ENCODE data around the gene ARHGAP26. TPM values are rescaled to one million over a fixed set of nuclear protein-coding genes. Genes with fewer than 3 reads are reported as not detected.
A peak's percentile ranks its signal among the peaks of the same experiment; 100 is the strongest.

ARHGAP26 gene
- total RNA-seq, 2 experiments from 2014 or later = 10.2 to 11.0 TPM

- H3K27ac Mint-ChIP-seq = peak overlapping the region; percentile 88
- H3K9me3 Mint-ChIP-seq = peaks cover 2% of the 10 kb centered on the region
- H3K36me3 Mint-ChIP-seq = peaks cover 55% of the 10 kb centered on the region
- peaks cover 60% of the 10 kb centered on the region for H3K4me1 Mint-ChIP-seq
- H3K27me3 Mint-ChIP-seq = no peaks in the 10 kb centered on the region
- DNase-seq = no peak
- H3K4me3 Mint-ChIP-seq = no peak overlapping the region
Measured at GRCh38 chr5:143057580-143057999, 287.4 kb downstream of the ARHGAP26 start.

- Mint-ChIP-seq H3K4me1 (peaks cover 47% of the 10 kb centered on the region), H3K4me3 (no peak overlapping the region), H3K9me3 (peaks cover 2% of the 10 kb centered on the region), H3K27me3 (no peaks in the 10 kb centered on the region), H3K27ac (no peak overlapping the region), H3K36me3 (peaks cover 67% of the 10 kb centered on the region)
- no peak for DNase-seq
Measured at GRCh38 chr5:143059355-143059754, 289.2 kb downstream of the ARHGAP26 start.

DNA sequence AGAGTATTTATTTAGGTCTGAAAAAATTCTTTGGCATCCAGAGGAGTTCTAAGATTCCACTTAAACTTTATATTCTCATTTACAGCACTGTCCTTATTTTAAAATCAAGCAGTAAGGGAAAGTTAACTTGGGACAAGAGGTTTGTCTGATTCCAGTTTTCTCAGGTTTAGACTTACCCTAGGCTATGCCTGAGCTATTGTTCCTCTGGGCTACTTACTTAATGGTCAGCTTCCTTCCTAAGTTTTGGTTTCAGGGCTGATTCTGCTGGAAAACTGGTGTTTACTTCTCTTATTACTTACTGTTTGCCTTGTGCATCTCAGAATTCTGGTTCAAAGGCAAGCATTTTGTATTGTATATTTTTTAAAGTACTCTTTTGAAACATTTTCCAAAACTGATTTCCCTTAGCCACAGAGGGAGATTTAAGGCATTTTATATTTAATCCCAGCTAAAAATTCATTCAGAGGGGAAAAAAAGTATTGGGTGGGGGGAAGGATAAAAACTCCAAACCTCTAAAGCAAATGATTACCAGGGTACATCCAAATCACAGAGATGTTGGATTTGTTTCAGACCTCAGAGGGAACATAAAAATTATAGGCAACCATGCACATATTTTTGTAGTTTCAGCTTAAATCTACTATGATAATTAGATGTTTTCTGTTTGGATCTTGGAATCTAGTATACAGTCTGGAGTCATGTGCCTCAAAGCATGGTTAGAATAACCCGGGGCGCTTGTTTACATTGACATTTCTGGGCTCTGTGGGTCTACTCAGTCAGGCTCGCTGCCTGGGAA, 290.0 kb downstream of the ARHGAP26 start:
- Mint-ChIP-seq H3K9me3 (peaks cover 2% of the 10 kb centered on the region), H3K36me3 (peaks cover 69% of the 10 kb centered on the region), H3K27ac (no peak overlapping the region), H3K4me1 (peaks cover 45% of the 10 kb centered on the region), H3K27me3 (no peaks in the 10 kb centered on the region), H3K4me3 (no peak overlapping the region)
- no peak for DNase-seq

DNA sequence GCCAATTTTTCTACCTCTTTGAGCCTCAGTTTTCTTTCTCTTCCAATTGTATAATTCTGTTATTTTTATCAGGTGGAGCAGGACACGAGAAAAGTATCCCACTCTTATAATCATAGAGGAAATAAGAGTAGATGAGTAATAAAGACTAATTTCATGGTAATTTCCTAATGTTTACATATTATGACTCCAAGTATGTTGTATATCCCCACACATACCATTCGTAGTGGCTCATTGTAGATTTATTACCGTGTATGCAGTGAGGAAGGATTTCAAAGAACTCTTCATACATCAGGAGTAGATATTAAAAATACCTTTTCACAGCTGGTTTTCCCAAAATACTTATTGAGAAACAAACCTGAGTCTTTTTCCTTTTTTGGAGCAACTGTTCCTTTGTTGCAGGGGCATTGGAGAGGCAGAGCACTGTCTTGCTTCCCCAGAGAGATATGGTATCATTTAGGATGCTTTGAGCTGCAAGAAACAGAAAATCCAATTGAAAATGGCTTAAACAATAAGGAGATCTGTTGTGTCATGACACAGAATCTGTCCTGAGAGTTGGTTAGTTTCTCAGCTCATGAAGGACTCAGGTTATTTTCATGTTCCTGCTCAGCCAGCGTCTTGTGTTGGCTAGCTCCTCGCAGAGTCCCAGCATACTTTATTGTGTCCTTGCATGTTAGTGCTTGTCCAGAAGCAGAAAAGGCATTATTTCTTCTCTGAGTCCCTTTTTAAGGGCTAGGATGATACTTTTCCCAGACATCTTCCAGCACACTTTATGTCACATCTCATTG, 291.2 kb downstream of the ARHGAP26 start:
- H3K27me3 Mint-ChIP-seq = no peaks in the 10 kb centered on the region
- H3K36me3 Mint-ChIP-seq = peaks cover 69% of the 10 kb centered on the region
- H3K9me3 Mint-ChIP-seq = peaks cover 2% of the 10 kb centered on the region
- no peak overlapping the region for H3K27ac Mint-ChIP-seq
- H3K4me3 Mint-ChIP-seq = no peak overlapping the region
- no peak for DNase-seq
- peaks cover 42% of the 10 kb centered on the region for H3K4me1 Mint-ChIP-seq

- H3K4me3 Mint-ChIP-seq = no peak overlapping the region
Measured at GRCh38 chr5:143062379-143062778, 292.2 kb downstream of the ARHGAP26 start.

GRCh38 chr5:143063175-143063970, 293.2 kb downstream of the ARHGAP26 start:
- peaks cover 66% of the 10 kb centered on the region for H3K36me3 Mint-ChIP-seq
- no peak for DNase-seq
- H3K4me1 Mint-ChIP-seq = peaks cover 42% of the 10 kb centered on the region
- no peaks in the 10 kb centered on the region for H3K27me3 Mint-ChIP-seq
- H3K27ac Mint-ChIP-seq = no peak overlapping the region
- H3K4me3 Mint-ChIP-seq = no peak overlapping the region
- peaks cover 4% of the 10 kb centered on the region for H3K9me3 Mint-ChIP-seq

More at GRCh38 chr5:143062379-143062778, 292.2 kb downstream of the ARHGAP26 start:
- Mint-ChIP-seq H3K4me1 (peaks cover 41% of the 10 kb centered on the region), H3K27me3 (no peaks in the 10 kb centered on the region), H3K36me3 (peaks cover 68% of the 10 kb centered on the region), H3K9me3 (peaks cover 2% of the 10 kb centered on the region), H3K27ac (no peak overlapping the region)
- DNase-seq = no peak

DNA sequence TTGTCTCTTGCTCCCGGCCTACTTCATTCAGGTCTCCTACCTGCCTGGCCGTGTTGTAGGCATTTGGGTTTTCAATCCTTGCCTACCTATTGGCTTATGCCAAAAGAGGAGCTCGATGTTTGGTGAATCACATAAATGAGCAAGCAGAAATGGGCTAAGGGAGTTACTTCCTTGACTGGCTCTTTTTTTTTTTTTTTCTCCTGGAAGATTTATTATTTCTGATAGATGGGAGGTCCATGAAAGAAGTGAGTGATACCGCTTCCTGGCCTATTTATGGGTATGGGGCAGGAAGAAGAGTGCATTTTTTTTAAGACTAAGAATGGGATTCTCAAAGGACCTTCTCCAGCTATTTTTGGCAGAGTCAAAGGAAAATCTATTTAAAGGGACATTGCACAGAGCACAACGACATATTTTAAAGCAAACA, 294.1 kb downstream of the ARHGAP26 start:
- Mint-ChIP-seq H3K4me3 (no peak overlapping the region), H3K4me1 (peaks cover 40% of the 10 kb centered on the region), H3K27ac (no peak overlapping the region), H3K9me3 (peaks cover 9% of the 10 kb centered on the region), H3K27me3 (no peaks in the 10 kb centered on the region), H3K36me3 (peaks cover 71% of the 10 kb centered on the region)
- DNase-seq = no peak

- Mint-ChIP-seq H3K36me3 (peaks cover 73% of the 10 kb centered on the region), H3K27ac (no peak overlapping the region)
Measured at GRCh38 chr5:143064676-143065075, 294.5 kb downstream of the ARHGAP26 start.

DNA sequence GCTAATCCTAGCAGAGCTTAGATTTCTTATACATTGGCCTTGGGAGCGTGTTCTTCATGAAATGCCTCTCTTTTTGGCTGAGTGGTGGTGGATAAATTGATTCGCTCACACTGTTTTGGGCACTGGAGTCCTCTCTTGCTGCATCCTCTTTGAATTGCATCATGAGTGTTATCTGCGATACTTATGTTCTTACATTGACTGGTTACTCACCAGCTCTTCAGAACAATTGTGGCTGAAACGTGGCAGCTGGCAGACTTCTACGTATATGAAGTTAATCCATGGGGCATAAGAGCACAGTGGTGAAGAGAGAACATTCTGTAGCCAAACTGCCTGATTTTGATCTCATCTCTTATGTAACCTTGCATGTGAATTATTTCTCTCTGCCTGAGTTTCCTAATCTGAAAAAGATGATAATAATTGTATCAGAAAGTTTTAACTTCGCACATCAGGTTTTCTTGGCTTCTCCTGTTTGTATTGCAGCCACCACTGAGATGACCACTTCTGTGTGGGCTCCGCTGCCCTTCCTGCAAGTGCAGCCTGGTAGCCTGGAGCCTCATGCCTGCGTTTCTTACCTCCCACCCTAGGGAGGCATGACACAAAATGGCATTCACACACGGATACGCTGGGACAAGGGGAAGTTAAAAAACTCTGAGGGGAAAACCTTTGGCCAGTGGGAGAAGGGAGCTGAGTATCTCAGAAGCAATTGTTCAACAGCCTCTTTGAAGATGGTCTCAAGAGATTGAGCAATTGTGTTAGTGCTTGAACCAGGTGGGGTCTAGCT, 295.2 kb downstream of the ARHGAP26 start:
- H3K4me1 Mint-ChIP-seq = peaks cover 34% of the 10 kb centered on the region
- H3K36me3 Mint-ChIP-seq = peaks cover 79% of the 10 kb centered on the region
- no peak overlapping the region for H3K27ac Mint-ChIP-seq
- H3K9me3 Mint-ChIP-seq = peaks cover 12% of the 10 kb centered on the region
- no peaks in the 10 kb centered on the region for H3K27me3 Mint-ChIP-seq
- no peak overlapping the region for H3K4me3 Mint-ChIP-seq
- no peak for DNase-seq

More at GRCh38 chr5:143064676-143065075, 294.5 kb downstream of the ARHGAP26 start:
- Mint-ChIP-seq H3K9me3 (peaks cover 9% of the 10 kb centered on the region), H3K27me3 (no peaks in the 10 kb centered on the region), H3K4me3 (no peak overlapping the region), H3K4me1 (peaks cover 36% of the 10 kb centered on the region)
- no peak for DNase-seq

DNA sequence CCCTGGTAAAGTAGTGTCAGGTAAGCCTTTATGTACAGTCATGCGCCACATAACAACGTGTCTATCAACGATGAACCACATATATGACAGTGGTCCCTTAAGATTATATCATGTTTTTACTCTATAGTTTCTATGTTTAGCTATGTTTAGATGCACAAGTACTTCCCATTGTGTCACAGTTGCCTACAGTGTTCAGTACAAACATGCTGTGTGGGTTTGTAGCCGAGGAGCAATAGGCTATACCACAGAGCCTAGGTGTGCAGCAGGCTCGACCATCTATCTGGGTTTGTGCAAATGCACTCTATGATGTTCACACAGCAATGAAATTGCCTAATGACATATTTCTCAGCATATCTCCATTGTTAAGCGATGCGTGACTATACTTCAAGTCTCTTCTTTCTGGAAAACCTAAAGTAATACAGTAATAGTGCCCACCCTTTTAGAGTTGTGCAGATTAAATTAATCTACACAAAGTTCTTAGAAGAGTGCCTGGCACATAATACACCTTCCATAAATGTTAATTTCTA, 295.9 kb downstream of the ARHGAP26 start:
- Mint-ChIP-seq H3K4me1 (peaks cover 32% of the 10 kb centered on the region), H3K4me3 (no peak overlapping the region), H3K9me3 (peaks cover 14% of the 10 kb centered on the region), H3K36me3 (peaks cover 80% of the 10 kb centered on the region), H3K27me3 (no peaks in the 10 kb centered on the region), H3K27ac (peak overlapping the region; percentile 88)
- no peak for DNase-seq

- DNase-seq = peak; percentile 25
- Mint-ChIP-seq H3K4me3 (no peak overlapping the region), H3K36me3 (peaks cover 79% of the 10 kb centered on the region), H3K9me3 (peaks cover 16% of the 10 kb centered on the region), H3K27me3 (no peaks in the 10 kb centered on the region), H3K27ac (peak overlapping the region; percentile 88), H3K4me1 (peaks cover 32% of the 10 kb centered on the region)
Measured at GRCh38 chr5:143066556-143067281, 296.5 kb downstream of the ARHGAP26 start.

DNA sequence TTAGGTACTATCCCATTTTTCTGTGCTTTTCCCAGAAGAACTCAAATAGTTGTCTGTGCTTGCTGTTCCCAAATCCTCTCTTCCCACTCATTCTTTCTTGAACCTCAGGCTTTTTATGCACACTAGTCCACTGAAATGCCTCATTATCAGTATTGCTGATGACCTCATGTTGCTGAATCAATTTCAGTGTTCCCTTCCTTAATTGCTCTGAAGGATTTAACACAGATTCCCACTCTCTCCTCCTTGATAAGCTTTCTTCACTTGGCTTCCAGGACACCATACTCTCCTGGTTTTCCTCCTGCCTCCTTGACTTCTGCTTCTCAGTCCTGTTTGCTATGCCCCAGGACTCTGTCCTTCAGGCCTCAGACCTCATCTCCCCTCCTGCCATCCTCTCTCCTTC, 298.5 kb downstream of the ARHGAP26 start:
- H3K27ac Mint-ChIP-seq = peak overlapping the region; percentile 46
- H3K36me3 Mint-ChIP-seq = peaks cover 72% of the 10 kb centered on the region
- DNase-seq = no peak
- no peaks in the 10 kb centered on the region for H3K27me3 Mint-ChIP-seq
- H3K9me3 Mint-ChIP-seq = peaks cover 19% of the 10 kb centered on the region
- H3K4me1 Mint-ChIP-seq = peaks cover 32% of the 10 kb centered on the region
- H3K4me3 Mint-ChIP-seq = no peak overlapping the region

GRCh38 chr5:143071927-143072326, 301.8 kb downstream of the ARHGAP26 start:
- Mint-ChIP-seq H3K27me3 (no peaks in the 10 kb centered on the region), H3K4me1 (peaks cover 8% of the 10 kb centered on the region), H3K4me3 (no peak overlapping the region), H3K9me3 (peaks cover 19% of the 10 kb centered on the region), H3K27ac (no peak overlapping the region), H3K36me3 (peaks cover 54% of the 10 kb centered on the region)
- no peak for DNase-seq
